DMS153 (cell line): ENCODE measurements around the gene EIF4A2.
"Not testable (repeated sequence)": the region's sequence is repeated elsewhere in the genome, so short reads cannot be mapped to it uniquely, and the experiment has no call there.

Source experiments
- DNase-seq: peaks from one replicate; lab custom pipeline; 2025; lab: John Stamatoyannopoulos, UW

EIF4A2 gene

DNA sequence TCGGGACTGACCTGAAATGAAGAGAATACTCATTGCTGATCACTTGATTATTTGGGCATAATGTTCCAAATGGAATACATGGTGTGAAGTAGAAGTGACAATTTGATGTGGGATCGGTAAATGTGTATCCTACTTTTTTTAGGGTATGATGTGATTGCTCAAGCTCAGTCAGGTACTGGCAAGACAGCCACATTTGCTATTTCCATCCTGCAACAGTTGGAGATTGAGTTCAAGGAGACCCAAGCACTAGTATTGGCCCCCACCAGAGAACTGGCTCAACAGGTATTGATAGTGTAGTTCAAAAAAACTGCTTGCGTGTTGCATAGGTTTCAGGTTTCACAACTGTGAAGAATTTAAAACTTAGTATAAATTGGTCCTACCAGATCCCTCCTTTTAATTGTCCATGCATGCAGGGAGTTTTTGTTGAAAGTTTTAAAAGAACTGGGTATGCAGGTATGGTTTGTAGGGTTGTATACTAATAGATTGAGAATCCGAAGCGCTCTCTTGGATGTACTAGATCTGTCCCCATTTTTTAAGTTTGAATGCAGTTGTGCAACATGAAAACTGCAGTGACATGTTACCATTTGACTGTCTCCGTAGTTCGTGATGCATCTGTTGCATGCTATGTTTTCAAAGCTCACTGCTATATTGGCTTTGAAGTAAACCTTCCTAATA is 1.6 kb downstream of the EIF4A2 start:
- DNase-seq: no peak

DNA sequence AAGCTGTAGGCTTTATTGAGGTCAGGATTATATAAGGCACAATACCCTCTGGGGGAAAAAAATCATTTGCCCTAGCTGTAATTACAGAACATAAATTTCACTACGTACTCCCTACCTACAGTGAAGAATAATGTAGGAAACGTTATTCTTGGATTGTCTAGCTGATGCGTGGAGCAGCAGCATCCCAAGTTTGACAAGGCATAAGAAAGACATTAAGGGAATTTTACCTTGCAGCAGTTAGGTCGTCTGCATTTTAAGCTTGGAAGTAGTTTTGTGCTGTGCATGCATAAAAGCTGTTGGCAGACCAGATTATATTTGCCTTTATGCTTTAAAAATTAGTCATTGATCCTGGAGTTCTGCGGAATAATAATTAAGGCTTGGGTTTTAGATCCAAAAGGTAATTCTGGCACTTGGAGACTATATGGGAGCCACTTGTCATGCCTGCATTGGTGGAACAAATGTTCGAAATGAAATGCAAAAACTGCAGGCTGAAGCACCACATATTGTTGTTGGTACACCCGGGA is 2.2 kb downstream of the EIF4A2 start:
- DNase-seq: no peak

- no peak for DNase-seq
These were observed 3.5 kb downstream of the EIF4A2 start for GRCh38 chr3:186786922-186787321.

DNA sequence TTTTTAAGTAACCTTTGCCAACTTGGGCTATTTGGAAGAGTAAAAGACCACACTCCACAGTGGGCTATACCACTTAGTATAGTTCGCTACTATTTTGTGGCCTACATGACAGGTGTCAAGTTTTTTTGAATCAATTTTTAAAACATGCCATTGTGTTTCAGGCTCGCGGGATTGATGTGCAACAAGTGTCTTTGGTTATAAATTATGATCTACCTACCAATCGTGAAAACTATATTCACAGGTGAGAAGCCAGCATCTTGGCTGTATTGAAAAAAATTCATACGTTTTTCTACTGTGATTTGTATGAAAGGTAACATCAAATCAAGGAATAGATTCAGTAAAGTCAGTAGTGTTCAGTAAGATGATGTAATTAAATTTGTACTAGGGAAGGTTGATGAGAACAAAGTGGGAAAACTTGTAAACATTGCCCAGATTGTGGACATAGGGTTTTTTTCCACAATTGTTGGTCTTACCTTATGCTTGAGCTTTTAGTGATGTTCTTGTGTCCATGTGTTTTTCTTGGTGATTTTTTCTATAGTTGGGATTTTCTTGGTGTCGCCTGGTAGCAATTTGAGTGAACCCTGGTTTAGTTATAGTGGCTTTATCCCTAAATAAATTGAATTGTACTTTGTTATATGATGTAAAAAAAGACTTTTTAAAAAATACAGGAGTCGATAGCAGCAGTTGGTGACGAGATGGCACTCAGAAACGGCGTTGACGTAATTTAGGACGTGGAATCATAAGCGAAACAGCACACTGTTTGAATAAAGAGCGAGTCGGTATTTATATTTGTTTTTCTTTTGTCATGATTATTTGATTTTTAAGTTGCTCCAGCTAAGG is 4.5 kb downstream of the EIF4A2 start:
- no peak for DNase-seq

DNA sequence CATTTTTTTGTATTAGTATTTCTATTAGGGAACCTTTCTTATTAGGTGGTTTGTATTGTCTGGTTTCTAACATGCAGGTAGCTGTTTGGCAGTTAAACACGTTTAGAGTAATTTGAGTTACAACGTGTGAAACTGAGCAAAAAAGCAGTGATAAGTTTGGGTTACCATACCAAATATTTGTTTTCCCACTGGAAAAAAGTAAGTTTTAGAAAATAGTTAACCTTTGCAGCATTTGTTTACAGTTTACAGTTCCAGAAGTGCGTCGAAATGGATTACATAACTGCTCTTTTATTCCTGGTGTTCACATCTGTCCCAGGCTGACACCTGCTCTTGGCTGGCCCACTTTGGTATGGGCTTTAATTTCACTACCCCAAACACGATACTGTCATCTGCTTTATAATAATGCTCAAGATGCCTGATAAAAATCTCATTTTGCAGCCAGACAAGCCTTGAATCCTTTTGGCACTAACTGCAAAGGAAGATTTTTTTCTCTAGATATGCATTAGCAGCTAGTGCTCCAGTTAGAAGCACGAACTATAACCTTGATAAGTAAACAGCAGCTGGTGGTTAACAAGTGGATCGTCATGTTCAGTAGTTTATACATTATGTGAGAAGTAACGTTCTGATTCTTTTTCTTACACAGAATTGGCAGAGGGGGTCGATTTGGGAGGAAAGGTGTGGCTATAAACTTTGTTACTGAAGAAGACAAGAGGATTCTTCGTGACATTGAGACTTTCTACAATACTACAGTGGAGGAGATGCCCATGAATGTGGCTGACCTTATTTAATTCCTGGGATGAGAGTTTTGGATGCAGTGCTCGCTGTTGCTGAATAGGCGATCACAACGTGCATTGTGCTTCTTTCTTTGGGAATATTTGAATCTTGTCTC is 5.3 kb downstream of the EIF4A2 start:
- no peak for DNase-seq

- DNase-seq: no peak
These were observed 6.3 kb downstream of the EIF4A2 start for GRCh38 chr3:186789554-186790260.

GRCh38 chr3:186790261-186790981 is 7.0 kb downstream of the EIF4A2 start:
- no peak for DNase-seq

GRCh38 chr3:186798239-186798874 is 15.0 kb downstream of the EIF4A2 start:
- no peak for DNase-seq

DNA sequence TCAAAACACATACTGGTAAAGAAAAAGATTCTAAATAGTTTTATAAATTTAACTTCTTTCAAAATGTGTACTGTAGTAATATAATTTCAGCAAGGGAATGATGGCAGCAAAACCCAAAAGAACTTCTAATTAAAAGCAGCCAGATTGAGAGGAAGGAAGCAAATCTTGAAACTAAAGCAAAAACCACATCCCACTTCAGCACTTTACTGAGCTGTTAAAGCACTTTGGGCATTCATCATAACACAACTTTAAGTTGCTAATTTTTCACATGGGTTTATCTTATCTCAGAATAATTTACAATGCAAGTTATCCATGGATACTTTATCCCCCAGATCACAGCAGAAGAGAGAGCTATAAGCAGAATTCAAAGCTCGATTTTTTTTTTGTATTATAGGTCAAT is 16.9 kb downstream of the EIF4A2 start:
- DNase-seq: no peak

DNA sequence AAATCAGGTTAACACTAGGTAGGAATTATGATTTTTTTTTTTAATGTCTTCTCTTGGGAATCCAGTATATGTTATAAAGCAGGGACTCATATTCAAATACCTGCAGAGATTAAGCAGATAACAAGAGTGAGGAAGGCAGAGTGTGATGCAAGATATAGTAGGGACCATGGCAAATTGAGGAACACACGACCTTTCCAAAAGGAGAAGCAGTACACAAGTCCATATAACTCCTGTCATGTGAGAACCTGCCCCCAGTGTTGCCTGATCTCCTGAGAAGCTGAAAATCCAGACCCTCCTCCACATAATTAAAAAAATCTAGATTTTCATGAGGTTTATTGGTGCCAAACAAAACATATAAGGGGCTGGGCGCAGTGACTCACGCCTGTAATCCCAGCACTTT is 19.3 kb downstream of the EIF4A2 start:
- no peak for DNase-seq

DNA sequence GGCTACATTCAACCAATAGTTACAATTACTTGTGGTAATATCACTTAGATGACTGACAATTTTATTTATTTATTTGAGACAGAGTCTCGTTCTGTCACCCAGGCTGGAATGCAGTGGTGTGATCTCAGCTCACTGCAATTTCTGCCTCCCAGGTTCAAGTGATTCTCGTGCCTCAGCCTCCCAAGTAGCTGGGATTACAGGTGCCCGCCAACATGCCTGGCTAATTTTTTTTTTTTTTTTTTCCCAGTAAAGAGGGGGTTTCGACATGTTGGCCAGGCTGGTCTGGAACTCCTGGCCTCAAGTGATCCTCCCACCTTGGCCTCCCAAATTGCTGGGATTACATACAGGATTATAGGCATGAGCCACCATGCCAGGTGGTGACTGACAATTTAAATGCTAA is 20.1 kb downstream of the EIF4A2 start:
- not testable (repeated sequence) for DNase-seq

- peak; percentile 60 for DNase-seq
These were observed 23.0 kb downstream of the EIF4A2 start, which contains the start of gene RFC4 for GRCh38 chr3:186806089-186807055. RFC4 (minus strand) TSS chr3:186806482; CDS start chr3:186804713, 1,769 bp downstream.

DNA sequence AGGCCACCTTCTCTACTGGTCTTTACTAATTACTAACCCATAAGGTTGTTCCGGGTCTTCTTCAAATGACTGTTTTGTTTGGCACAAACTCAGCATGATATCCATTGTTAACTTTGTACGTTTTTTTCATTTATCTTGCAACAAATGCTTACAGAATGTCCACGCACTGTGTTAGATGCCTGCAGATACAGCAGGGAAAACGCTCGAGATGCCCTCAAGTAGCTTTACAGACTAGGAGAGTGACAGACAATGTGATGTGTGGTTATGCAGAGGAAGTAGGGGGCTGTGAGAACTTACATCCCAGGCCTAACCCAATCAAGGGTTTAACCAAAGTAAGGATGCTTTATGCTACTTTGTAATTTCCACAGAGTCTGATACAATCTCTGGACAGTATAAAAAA is 23.9 kb downstream of the EIF4A2 start:
- DNase-seq: no peak

DNA sequence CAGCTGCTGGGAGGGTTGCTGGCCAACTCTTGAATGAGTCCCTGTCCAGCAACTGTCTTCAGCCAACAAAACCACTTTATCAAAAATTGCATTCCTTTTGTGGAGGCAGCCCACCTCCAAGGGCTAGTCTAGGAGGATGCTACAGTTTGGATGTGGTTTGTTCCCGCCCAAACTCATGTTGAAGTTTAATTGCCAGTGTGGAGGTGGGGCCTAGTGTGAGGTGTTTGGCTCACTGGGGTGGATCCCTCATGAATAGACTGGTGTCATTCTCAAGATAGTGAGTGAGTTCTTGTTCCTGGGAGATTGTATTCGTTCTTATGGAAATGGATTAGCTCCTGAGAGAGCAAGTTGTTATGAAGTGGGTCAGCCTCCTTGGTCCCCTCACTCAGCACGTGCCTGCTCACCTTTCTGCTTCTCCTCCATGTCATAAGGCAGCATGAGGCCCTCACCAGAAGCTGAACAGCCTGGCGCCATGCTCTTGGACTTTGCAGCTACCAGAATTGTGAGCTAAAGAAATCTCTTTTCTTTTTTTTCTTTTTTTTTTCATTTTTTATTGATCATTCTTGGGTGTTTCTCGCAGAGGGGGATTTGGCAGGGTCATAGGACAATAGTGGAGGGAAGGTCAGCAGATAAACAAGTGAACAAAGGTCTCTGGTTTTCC is 27.1 kb downstream of the EIF4A2 start:
- DNase-seq: no peak

GRCh38 chr3:186811313-186811712 is 27.9 kb downstream of the EIF4A2 start:
- not testable (repeated sequence) for DNase-seq

DNA sequence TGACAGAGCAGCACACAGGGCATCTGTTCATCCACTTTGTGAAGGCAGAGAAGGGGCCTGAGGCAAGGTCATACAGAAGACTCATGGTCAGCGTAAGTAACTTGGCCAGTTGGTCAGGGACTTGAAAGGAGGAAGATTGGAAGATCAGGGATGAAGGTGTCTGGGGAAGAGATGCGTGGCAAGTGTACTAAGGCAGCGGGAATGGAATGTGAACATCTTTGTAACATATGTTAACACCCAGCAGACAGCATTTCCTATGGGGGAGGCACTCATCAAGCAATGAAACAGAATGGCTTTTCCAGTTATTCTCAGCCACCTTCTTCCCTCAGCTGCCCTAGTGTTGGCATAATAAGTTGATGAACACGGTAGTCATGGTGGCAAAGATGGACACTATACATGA is 30.7 kb downstream of the EIF4A2 start:
- DNase-seq: no peak

GRCh38 chr3:186815435-186815834 is 32.1 kb downstream of the EIF4A2 start:
- DNase-seq: no peak

- no peak for DNase-seq
These were observed 35.1 kb downstream of the EIF4A2 start for GRCh38 chr3:186818516-186818915.

- no peak for DNase-seq
These were observed 35.6 kb downstream of the EIF4A2 start for GRCh38 chr3:186818956-186819355.
